Retinal pigment epithelial cell (primary cell): ENCODE results near the gene FMO5.
A peak's percentile ranks its signal among the peaks of the same experiment; 100 is the strongest.
"Not testable (repeated sequence)": the region's sequence is repeated elsewhere in the genome, so short reads cannot be mapped to it uniquely, and the experiment has no call there.

Source experiments
- DNase-seq: peaks from one replicate; pipeline ENCODE4 v3.0.0-alpha.2; 2010; ENCODE audit warnings: low read depth
- H3K4me3 ChIP-seq: 2 replicates; pipeline ENCODE4 v1.5.1; 2011; ENCODE audit warnings: mild to moderate bottlenecking, low read length, control low read depth, moderate library complexity
- TF ChIP-seq, protein P1 (sequence below): conservative IDR thresholded peaks from 2 replicates; pipeline ENCODE4 v1.5.1; 2011; ENCODE audit warnings: low read depth, low read length, control low read depth, inconsistent platforms

Gene FMO5

DNA sequence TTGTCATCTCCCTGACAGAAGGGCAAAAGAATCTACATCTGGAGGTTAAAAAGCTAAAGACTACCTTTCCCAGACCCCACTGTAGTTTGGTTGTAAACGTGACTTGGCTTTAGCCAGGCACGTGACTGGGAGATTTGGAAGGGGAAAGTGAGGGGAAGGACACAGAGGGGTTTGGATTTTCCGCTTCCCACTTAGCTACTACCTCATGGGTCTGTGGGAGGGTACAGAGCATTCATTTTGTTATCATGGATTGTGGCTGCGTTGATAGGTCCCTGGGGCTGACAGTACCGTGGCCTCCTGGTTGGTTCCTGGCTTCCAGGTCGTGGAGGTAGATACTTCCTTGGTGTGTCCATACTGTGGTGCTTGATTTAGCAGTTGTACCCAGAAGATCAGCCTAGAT is 20.0 kb upstream of the FMO5 start:
- no peak for DNase-seq
- no peak overlapping the region for H3K4me3 ChIP-seq
- TF ChIP-seq, protein P1, sequence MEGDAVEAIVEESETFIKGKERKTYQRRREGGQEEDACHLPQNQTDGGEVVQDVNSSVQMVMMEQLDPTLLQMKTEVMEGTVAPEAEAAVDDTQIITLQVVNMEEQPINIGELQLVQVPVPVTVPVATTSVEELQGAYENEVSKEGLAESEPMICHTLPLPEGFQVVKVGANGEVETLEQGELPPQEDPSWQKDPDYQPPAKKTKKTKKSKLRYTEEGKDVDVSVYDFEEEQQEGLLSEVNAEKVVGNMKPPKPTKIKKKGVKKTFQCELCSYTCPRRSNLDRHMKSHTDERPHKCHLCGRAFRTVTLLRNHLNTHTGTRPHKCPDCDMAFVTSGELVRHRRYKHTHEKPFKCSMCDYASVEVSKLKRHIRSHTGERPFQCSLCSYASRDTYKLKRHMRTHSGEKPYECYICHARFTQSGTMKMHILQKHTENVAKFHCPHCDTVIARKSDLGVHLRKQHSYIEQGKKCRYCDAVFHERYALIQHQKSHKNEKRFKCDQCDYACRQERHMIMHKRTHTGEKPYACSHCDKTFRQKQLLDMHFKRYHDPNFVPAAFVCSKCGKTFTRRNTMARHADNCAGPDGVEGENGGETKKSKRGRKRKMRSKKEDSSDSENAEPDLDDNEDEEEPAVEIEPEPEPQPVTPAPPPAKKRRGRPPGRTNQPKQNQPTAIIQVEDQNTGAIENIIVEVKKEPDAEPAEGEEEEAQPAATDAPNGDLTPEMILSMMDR = no peak

DNA sequence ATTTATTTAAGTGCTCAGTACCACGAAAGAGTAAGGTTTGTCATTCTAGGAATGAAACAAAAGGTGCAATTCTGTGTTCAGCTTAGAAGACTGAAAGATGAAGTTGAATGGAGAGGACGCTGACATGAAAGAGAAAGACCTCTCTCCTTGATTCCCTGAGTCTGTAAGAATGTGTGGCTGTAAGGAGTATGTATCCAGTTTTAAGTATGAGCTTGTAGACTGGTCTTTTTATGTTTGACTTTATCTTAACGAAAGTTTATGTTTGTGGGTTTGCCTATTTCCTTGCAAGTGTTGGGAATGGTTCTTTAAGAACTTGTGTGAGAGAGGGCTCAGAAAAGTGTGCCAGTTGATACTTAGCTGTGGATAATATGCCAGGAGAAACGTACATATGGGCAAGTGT is 18.7 kb upstream of the FMO5 start:
- DNase-seq = no peak
- TF ChIP-seq, protein P1 = no peak
- peak overlapping the region; percentile 89 for H3K4me3 ChIP-seq

DNA sequence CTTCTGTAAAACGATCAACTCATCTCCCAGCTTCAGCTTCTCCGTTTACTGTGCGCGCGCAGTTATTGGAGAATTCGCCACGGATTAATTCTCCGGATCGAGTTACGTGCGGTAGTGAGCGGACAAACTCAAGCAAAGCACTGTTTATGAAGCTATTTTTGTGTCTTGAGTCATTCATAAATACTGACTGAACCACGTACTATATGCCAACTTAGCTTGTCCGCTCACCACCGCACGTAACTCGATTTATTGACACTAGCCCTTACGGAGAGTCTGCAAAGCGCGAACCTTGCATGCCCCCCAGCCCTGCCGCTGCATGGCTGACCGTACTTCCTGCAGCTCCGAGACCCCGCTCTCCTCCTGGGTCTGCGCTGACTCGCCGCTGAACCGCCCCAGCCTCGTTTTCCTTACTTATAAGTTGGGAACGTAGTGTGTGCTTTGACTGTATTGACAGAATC is 18.1 kb upstream of the FMO5 start:
- H3K4me3 ChIP-seq = peak overlapping the region; percentile 89
- no peak for DNase-seq
- TF ChIP-seq, protein P1 = no peak

DNA sequence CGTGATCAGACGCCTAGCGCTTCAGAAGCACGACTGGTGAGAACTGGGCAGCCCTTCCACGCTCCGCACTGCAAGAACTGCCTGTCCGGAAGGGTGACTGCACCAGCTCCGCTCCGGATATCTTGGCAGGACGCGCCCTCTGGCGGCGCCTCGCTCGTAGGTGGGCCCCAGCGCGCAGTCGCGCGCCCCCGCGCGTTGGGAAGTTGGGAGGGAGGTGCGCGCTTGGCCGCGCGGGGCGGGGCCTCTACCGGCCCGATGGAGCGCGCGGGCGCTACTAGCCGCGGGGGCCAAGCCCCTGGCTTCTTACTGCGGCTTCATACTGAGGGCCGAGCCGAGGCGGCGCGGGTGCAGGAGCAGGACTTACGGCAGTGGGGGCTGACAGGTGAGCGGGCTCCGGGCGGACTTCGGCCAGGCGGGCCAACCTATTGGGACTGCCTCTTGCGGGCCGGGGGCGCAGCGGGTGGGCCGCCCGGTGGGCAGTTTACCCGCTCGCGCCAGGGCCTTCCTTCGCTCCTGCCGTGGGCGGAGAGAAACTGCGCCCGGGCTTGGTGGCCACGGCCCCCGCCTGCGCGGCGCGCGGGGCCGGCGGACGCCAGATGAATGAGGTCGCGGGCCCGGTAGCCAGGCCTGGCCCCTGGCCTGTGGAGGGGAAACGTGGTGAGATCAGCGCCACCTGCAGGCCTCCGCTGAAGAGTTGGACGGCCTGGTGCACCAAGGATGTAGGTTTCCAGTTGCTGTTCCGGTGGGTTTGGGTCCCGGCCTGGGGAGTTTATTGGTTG is 17.5 kb upstream of the FMO5 start, which contains the start of gene CHD1L:
TSS of gene CHD1L (plus strand) at position 236 of the 779 bp plus-strand sequence. CDS start at position 256, 20 bp downstream.
- TF ChIP-seq, protein P1 = peak; percentile 85
- peak; percentile 83 for DNase-seq

DNA sequence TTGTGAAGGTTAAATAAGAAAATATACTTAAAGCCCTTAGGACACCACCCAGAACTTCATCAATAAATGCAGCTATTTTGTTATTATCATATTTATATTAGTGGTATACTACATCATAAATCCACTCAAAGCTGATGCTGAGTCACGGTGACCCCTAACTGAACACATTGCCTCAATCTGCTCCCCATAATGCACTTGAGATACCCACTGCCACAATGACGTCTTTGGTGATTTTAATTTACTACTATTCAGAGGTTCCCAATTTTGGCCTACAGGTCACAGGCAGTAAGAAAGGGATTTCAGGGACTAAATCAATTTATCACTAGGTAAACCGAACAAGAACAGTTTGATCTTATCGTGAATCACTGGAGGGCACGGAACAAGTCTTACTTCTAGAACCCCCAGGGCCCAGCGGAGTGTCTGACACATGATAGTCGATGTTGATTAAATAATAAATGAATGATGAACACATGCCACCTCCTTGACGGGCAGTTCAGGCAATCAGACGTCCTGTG is 16.9 kb upstream of the FMO5 start:
- TF ChIP-seq, protein P1 = no peak
- no peak for DNase-seq
- H3K4me3 ChIP-seq = peak overlapping the region; percentile 36

More for the DNA sequence above, 17.5 kb upstream of the FMO5 start, which contains the start of gene CHD1L:
- peak within 1 kb of the TSS; percentile 89 for H3K4me3 ChIP-seq

DNA sequence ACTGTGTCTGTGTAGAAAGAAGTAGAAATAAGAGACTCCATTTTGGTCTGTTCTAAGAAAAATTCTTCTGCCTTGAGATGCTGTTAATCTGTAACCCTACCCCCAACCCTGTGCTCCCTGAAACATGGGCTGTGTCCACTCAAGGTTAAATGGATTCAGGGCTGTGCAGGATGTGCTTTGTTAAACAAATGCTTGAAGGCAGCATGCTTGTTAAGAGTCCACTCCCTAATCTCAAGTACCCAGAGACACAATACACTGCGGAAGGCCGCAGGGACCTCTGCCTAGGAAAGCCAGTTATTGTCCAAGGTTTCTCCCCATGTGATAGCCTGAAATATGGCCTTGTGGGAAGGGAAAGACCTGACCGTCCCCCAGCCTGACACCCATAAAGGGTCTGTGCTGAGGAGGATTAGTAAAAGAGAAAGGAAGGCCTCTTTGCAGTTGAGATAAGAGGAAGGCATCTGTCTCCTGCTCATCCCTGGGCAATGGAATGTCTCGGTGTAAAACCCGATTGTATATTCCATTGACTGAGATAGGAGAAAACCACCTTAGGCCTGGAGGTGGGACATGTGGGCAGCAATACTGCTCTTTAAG is 15.1 kb upstream of the FMO5 start:
- not testable (repeated sequence) for H3K4me3 ChIP-seq, DNase-seq

DNA sequence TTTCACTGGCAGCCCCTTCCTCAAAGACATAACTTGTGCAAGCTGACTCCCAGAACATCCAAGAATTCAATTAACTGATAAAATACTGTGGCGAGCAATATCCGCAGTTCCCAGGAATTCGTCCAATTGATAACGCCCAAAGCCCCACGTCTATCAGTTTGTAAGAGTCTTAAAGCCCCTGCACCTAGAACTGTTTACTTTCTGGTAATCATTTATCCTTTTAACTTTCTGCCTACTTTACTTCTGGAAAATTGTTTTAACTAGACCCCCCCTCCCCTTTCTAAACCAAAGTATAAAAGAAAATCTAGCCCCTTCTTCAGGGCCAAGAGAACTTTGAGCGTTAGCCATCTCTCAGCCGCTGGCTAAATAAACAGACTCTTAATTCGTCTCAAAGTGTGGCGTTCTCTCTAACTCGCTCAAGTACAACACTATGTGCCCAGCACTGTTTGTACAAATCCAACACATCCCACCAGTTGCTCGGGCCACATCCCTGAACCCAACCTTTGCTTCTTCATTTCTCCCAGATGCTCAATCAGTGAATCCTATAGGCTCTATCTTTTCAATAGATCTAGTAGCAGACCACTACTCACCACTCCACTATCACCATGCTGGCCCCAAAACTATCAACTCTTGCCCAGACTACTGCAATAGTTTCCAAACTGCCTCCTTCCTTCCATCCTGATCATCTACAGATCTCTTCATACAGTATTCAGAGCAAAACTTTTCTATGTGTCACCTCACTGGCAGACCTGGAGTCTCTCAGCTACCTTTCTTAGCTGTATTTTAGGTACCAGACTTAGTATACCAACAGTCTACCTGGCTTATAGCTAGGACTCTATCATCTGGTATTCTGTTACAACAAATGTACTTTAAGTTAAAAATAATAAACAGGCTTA is 14.0 kb upstream of the FMO5 start:
- H3K4me3 ChIP-seq = no peak overlapping the region
- TF ChIP-seq, protein P1 = no peak
- no peak for DNase-seq
